ENCODE data around the gene ZNF391. TPM values are rescaled to one million over a fixed set of nuclear protein-coding genes. Genes with fewer than 3 reads are reported as not detected.

ZNF391 gene
- total and polyA plus RNA-seq, 7 donors: 0.14 to 0.81 (median 0.32) TPM

GRCh38 chr6:27426045-27426620 lies 37.6 kb downstream of the ZNF391 start:
- Histone ChIP-seq H3K9me3 (peaks cover 6% of the 10 kb centered on the region), H3K27me3 (ENCODE audit: insufficient read depth in 3 of 3, low read length in 2 of 3) (no peaks in the 10 kb centered on the region), H3K4me1 (no peaks in the 10 kb centered on the region), H3K4me3 (no peak overlapping the region), H3K36me3 (ENCODE audit: insufficient read depth in 1 of 2, low read depth in 1 of 2) (no peaks in the 10 kb centered on the region), H3K27ac (no peak overlapping the region)
- no peak for ATAC-seq
- DNase-seq: no peak
- 70 to 81% (median 77%) methylated on average over 4 of the region's 4 CpGs for whole genome bisulfite sequencing, 3 donors
- no peak for TF ChIP-seq CTCF (IDR thresholded peaks at IDR 0.05)
- intact Hi-C loops (cut with DNase I): no loop called here

- H3K36me3 ChIP-seq (ENCODE audit: insufficient read depth in 1 of 2, low read depth in 1 of 2): no peaks in the 10 kb centered on the region
- intact Hi-C loops (cut with DNase I): no loop called here
- no peaks in the 10 kb centered on the region for H3K4me1 ChIP-seq
- no peaks in the 10 kb centered on the region for H3K27me3 ChIP-seq (ENCODE audit: insufficient read depth in 3 of 3, low read length in 2 of 3)
- DNase-seq (no peak), ATAC-seq (no peak)
- peaks cover 6% of the 10 kb centered on the region for H3K9me3 ChIP-seq
- no peak overlapping the region for H3K4me3 ChIP-seq
- TF ChIP-seq CTCF (IDR thresholded peaks at IDR 0.05): no peak
- no peak overlapping the region for H3K27ac ChIP-seq
- 80 to 88% (median 80%) methylated on average over 4 of the region's 4 CpGs for WGBS, 3 donors
These were observed 39.9 kb downstream of the ZNF391 start for GRCh38 chr6:27428502-27428901.

- H3K4me3 ChIP-seq: no peak overlapping the region
- H3K36me3 ChIP-seq (ENCODE audit: insufficient read depth in 1 of 2, low read depth in 1 of 2): no peaks in the 10 kb centered on the region
- peaks cover 8% of the 10 kb centered on the region for H3K9me3 ChIP-seq
- WGBS, 3 donors: 68 to 77% (median 71%) methylated on average over 2 of the region's 2 CpGs
- no peaks in the 10 kb centered on the region for H3K4me1 ChIP-seq
- no peaks in the 10 kb centered on the region for H3K27me3 ChIP-seq (ENCODE audit: insufficient read depth in 3 of 3, low read length in 2 of 3)
- no peak for ATAC-seq
- DNase-seq: no peak
- no peak for TF ChIP-seq CTCF (IDR thresholded peaks at IDR 0.05)
- intact Hi-C loops (cut with DNase I): no loop called here
- H3K27ac ChIP-seq: no peak overlapping the region
These were observed 40.4 kb downstream of the ZNF391 start for GRCh38 chr6:27428966-27429365.

- ATAC-seq: no peak
- Histone ChIP-seq H3K4me1 (no peaks in the 10 kb centered on the region), H3K36me3 (ENCODE audit: insufficient read depth in 1 of 2, low read depth in 1 of 2) (no peaks in the 10 kb centered on the region), H3K27ac (no peak overlapping the region), H3K4me3 (no peak overlapping the region), H3K27me3 (ENCODE audit: insufficient read depth in 3 of 3, low read length in 2 of 3) (no peaks in the 10 kb centered on the region), H3K9me3 (peaks cover 13% of the 10 kb centered on the region)
- TF ChIP-seq CTCF (IDR thresholded peaks at IDR 0.05): no peak
- intact Hi-C loops (cut with DNase I): no loop called here
- no peak for DNase-seq
- 78 to 88% (median 82%) methylated on average over 1 of the region's 1 CpG for WGBS, 3 donors
These were observed 45.2 kb downstream of the ZNF391 start for GRCh38 chr6:27433714-27434113.

- no peaks in the 10 kb centered on the region for H3K4me1 ChIP-seq
- no peaks in the 10 kb centered on the region for H3K36me3 ChIP-seq (ENCODE audit: insufficient read depth in 1 of 2, low read depth in 1 of 2)
- no peaks in the 10 kb centered on the region for H3K27me3 ChIP-seq (ENCODE audit: insufficient read depth in 3 of 3, low read length in 2 of 3)
- no peak for TF ChIP-seq CTCF (IDR thresholded peaks at IDR 0.05)
- peaks cover 25% of the 10 kb centered on the region for H3K9me3 ChIP-seq
- no peak for DNase-seq
- no peak overlapping the region for H3K27ac ChIP-seq
- H3K4me3 ChIP-seq: no peak overlapping the region
- 91 to 94% (median 94%) methylated on average over 4 of the region's 4 CpGs for WGBS, 3 donors
- ATAC-seq: no peak
- intact Hi-C loops (cut with DNase I): no loop called here
These were observed 50.8 kb downstream of the ZNF391 start for GRCh38 chr6:27439371-27439770.
